GM12872 (cell line): ENCODE results near the gene UBASH3A.

ENCODE experiments used
- CTCF ChIP-seq: IDR thresholded peaks from 3 replicates; pipeline ENCODE4 v1.5.1; 2011; ENCODE audit warnings: low read depth, mild to moderate bottlenecking, low read length, moderate library complexity; ENCODE audit not compliant: insufficient read depth

UBASH3A gene

DNA sequence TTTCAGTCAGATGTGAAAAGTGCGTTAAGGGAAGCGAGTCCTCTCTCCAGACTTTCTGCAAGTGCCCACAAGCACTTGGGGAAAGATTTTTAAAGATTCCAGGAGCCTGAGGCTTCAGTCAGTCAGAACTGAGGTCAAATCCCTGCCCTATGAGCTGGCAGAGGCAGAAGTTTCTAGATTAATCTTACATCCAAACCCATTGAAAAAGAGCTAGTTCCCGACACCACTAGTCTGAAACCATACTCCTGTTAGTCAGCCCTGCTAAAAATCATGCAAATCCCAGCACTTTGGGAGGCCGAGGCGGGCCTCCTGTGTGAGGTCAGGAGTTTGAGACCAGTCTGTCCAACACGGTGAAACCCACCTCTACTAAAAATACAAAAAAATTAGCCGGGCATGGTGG lies 71.3 kb downstream of the UBASH3A start:
- no peak for TF ChIP-seq CTCF

- no peak for TF ChIP-seq CTCF
Measured at GRCh38 chr21:42475526-42476387, 72.1 kb downstream of the UBASH3A start.

- TF ChIP-seq CTCF = no peak
Measured at GRCh38 chr21:42476388-42477331, 73.0 kb downstream of the UBASH3A start.

- no peak for TF ChIP-seq CTCF
Measured at GRCh38 chr21:42478504-42478903, 74.8 kb downstream of the UBASH3A start.

- TF ChIP-seq CTCF = no peak
Measured at GRCh38 chr21:42479582-42479981, 75.9 kb downstream of the UBASH3A start.

GRCh38 chr21:42480736-42481135 lies 77.0 kb downstream of the UBASH3A start:
- TF ChIP-seq CTCF = no peak

DNA sequence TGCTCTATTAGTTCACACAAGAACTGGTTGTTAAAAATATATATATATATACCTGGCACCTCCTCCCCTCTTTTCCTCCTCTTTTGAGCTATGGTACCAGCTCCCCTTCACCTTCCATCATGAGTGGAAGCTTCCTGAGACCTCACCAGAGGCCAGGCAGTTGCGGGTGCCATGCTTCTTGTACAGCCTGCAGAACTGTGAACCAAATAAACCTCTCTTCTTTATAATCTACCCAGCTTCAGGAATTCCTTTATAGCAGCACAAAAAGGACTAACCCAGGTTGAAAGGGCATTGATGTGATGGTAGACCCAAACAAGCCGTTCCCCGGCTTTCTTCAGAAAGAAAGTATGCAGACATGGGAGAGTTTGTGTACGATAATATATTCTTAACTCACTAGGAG lies 77.5 kb downstream of the UBASH3A start:
- TF ChIP-seq CTCF = no peak
